HUES64 (cell line): ENCODE data around the gene FLAD1.

Experiments used
- H3K27ac ChIP-seq: 2 replicates; pipeline ENCODE4 v1.7.0; 2013; ENCODE audit warnings: low read depth, low read length, inconsistent platforms
- H3K27me3 ChIP-seq: 2 replicates; pipeline ENCODE4 v1.6.1; 2013; ENCODE audit warnings: mild to moderate bottlenecking, low read length; ENCODE audit not compliant: insufficient read depth
- H3K36me3 ChIP-seq: 2 replicates; pipeline ENCODE4 v1.6.1; 2013; ENCODE audit warnings: mild to moderate bottlenecking, low read length; ENCODE audit not compliant: insufficient read depth
- H3K4me1 ChIP-seq: 2 replicates; pipeline ENCODE4 v1.6.1; 2013; ENCODE audit warnings: mild to moderate bottlenecking, low read length, moderate library complexity; ENCODE audit not compliant: insufficient read depth
- H3K4me3 ChIP-seq: 2 replicates; pipeline ENCODE4 v1.5.1; 2013; ENCODE audit warnings: mild to moderate bottlenecking, low read length, moderate library complexity
- H3K9ac ChIP-seq: 2 replicates; pipeline ENCODE4 v1.6.1; 2013; ENCODE audit warnings: mild to moderate bottlenecking, low read depth, low read length
- H3K9me3 ChIP-seq: 2 replicates; pipeline ENCODE4 v1.6.1; 2013; ENCODE audit warnings: low read depth, low read length; ENCODE audit not compliant: insufficient read depth
- WGBS: fragments of 150-250, 120-280 bp; methylation state at CpG from one replicate; pipeline ENCODE4 v1.1.7; 2013; ENCODE audit warnings: missing lambda C conversion rate; 5-methylcytosine and 5-hydroxymethylcytosine counted together

FLAD1 gene

GRCh38 chr1:154954541-154954940, 28.6 kb upstream of the FLAD1 start:
- peak overlapping the region; percentile 92; the same call in 1 of the 2 replicates for H3K27ac ChIP-seq

GRCh38 chr1:154955039-154955717, 28.0 kb upstream of the FLAD1 start:
- no peaks in the 10 kb centered on the region for H3K27me3 ChIP-seq
- peaks cover 24% of the 10 kb centered on the region for H3K36me3 ChIP-seq
- H3K4me1 ChIP-seq, result peaks cover 25% of the 10 kb centered on the region
- no peaks in the 10 kb centered on the region for H3K9me3 ChIP-seq
- peak overlapping the region; percentile 92 for H3K27ac ChIP-seq
- peak overlapping the region; percentile 54 for H3K4me3 ChIP-seq
- H3K9ac ChIP-seq, result peak overlapping the region; percentile 79
- 39% methylated on average over 4 of the region's 4 CpGs for WGBS

More at GRCh38 chr1:154954541-154954940, 28.6 kb upstream of the FLAD1 start:
- H3K9ac ChIP-seq, result peak overlapping the region; percentile 79; the same call in 1 of the 2 replicates
- 70% methylated on average over 3 of the region's 3 CpGs for WGBS
- peaks cover 25% of the 10 kb centered on the region for H3K4me1 ChIP-seq
- peaks cover 21% of the 10 kb centered on the region for H3K36me3 ChIP-seq
- no peaks in the 10 kb centered on the region for H3K27me3 ChIP-seq
- peak overlapping the region; percentile 54 for H3K4me3 ChIP-seq
- no peaks in the 10 kb centered on the region for H3K9me3 ChIP-seq

- no peaks in the 10 kb centered on the region for H3K9me3 ChIP-seq
- H3K9ac ChIP-seq, result peak within 1 kb of the TSS; percentile 79
- 0% methylated on average over 18 of the region's 18 CpGs for WGBS
- no peaks in the 10 kb centered on the region for H3K27me3 ChIP-seq
- H3K36me3 ChIP-seq, result peaks cover 21% of the 10 kb centered on the region
- H3K27ac ChIP-seq, result peak within 1 kb of the TSS; percentile 92
- H3K4me3 ChIP-seq, result peak within 1 kb of the TSS; percentile 54
- H3K4me1 ChIP-seq, result peaks cover 32% of the 10 kb centered on the region
These were observed 27.2 kb upstream of the FLAD1 start, which contains the start of gene PBXIP1 for GRCh38 chr1:154955718-154956543. PBXIP1 (minus strand) TSS chr1:154956099; CDS start chr1:154953721, 2,378 bp downstream.

GRCh38 chr1:154956544-154956941, 26.6 kb upstream of the FLAD1 start:
- H3K27ac ChIP-seq, result peak overlapping the region; percentile 53; the same call in 1 of the 2 replicates
- 5% methylated on average over 6 of the region's 6 CpGs for WGBS
- no peaks in the 10 kb centered on the region for H3K27me3 ChIP-seq
- H3K4me1 ChIP-seq, result peaks cover 32% of the 10 kb centered on the region
- H3K9me3 ChIP-seq, result no peaks in the 10 kb centered on the region
- H3K9ac ChIP-seq, result peak overlapping the region; percentile 51
- H3K4me3 ChIP-seq, result peak overlapping the region; percentile 54
- peaks cover 18% of the 10 kb centered on the region for H3K36me3 ChIP-seq

GRCh38 chr1:154957091-154957657, 26.0 kb upstream of the FLAD1 start:
- no peak overlapping the region for H3K9ac ChIP-seq
- H3K27ac ChIP-seq, result peak overlapping the region; percentile 53; the same call in 1 of the 2 replicates

GRCh38 chr1:154958036-154958435, 25.1 kb upstream of the FLAD1 start:
- H3K36me3 ChIP-seq, result peaks cover 24% of the 10 kb centered on the region
- H3K27ac ChIP-seq, result no peak overlapping the region
- H3K9me3 ChIP-seq, result no peaks in the 10 kb centered on the region
- peaks cover 32% of the 10 kb centered on the region for H3K4me1 ChIP-seq
- no peak overlapping the region for H3K9ac ChIP-seq
- H3K27me3 ChIP-seq, result no peaks in the 10 kb centered on the region
- H3K4me3 ChIP-seq, result no peak overlapping the region
- WGBS, result 94% methylated on average over 2 of the region's 2 CpGs

More at GRCh38 chr1:154957091-154957657, 26.0 kb upstream of the FLAD1 start:
- Histone ChIP-seq H3K4me3 (peak overlapping the region; percentile 54), H3K4me1 (peaks cover 32% of the 10 kb centered on the region), H3K36me3 (peaks cover 18% of the 10 kb centered on the region), H3K9me3 (no peaks in the 10 kb centered on the region), H3K27me3 (no peaks in the 10 kb centered on the region)
- WGBS, result 53% methylated on average over 7 of the region's 9 CpGs

GRCh38 chr1:154958681-154959425, 24.3 kb upstream of the FLAD1 start:
- no peak overlapping the region for H3K27ac ChIP-seq
- H3K9ac ChIP-seq, result no peak overlapping the region
- H3K9me3 ChIP-seq, result no peaks in the 10 kb centered on the region
- peaks cover 33% of the 10 kb centered on the region for H3K36me3 ChIP-seq
- 96% methylated on average over 16 of the region's 16 CpGs for WGBS
- no peak overlapping the region for H3K4me3 ChIP-seq
- H3K4me1 ChIP-seq, result peaks cover 32% of the 10 kb centered on the region
- H3K27me3 ChIP-seq, result no peaks in the 10 kb centered on the region

- H3K9me3 ChIP-seq, result no peaks in the 10 kb centered on the region
- H3K27me3 ChIP-seq, result no peaks in the 10 kb centered on the region
- peaks cover 29% of the 10 kb centered on the region for H3K4me1 ChIP-seq
- H3K27ac ChIP-seq, result no peak overlapping the region
- no peak overlapping the region for H3K4me3 ChIP-seq
- H3K9ac ChIP-seq, result no peak overlapping the region
- 96% methylated on average over 7 of the region's 7 CpGs for WGBS
- peaks cover 38% of the 10 kb centered on the region for H3K36me3 ChIP-seq
These were observed 23.7 kb upstream of the FLAD1 start for GRCh38 chr1:154959426-154959780.

GRCh38 chr1:154960446-154961136, 22.6 kb upstream of the FLAD1 start:
- H3K27ac ChIP-seq, result no peak overlapping the region
- H3K9ac ChIP-seq, result peak overlapping the region; percentile 94; the same call in 1 of the 2 replicates
- peak overlapping the region; percentile 75 for H3K4me3 ChIP-seq
- WGBS, result 76% methylated on average over 10 of the region's 10 CpGs
- H3K36me3 ChIP-seq, result peaks cover 49% of the 10 kb centered on the region
- H3K9me3 ChIP-seq, result no peaks in the 10 kb centered on the region
- H3K27me3 ChIP-seq, result no peaks in the 10 kb centered on the region
- peaks cover 19% of the 10 kb centered on the region; the same call in 1 of the 2 replicates for H3K4me1 ChIP-seq
